Mucosa of descending colon (tissue), 3 donors: ENCODE results near the gene SHMT2. TPM values are rescaled to one million over a fixed set of nuclear protein-coding genes. Genes with fewer than 3 reads are reported as not detected.

Source experiments
- microRNA-seq: library from miRNA; unstranded; fragments of <30 nt; microRNA quantifications from one replicate; pipeline ENCODE4, GENCODE V29; 2019
- total RNA-seq, 3 donors: library from RNA; stranded (reverse); fragmentation: NEBNext Ultra II Directional in 2 of 3; extraction: Animal tissue kit (Norgen Biotek cat#: 25700) in 2 of 3; gene quantifications; one replicate each; pipeline versions ENCODE4 v1.2.1 to v1.2.4, GENCODE V29; 2021 to 2023
- donor health status: DM: no; HTN: no; CAD: no; lungs with moderate emphysema.
- donor health status: DM: no; HTN: no; CAD: no.
- donor health status: DM: no; HTN: yes; CAD: no.

The SHMT2 gene
- total RNA-seq, 3 donors from 2014 or later, result 34.7 to 67.4 (median 40.9) TPM

Small RNA genes within 50 kb of the gene (microRNA-seq; reads per million reads assigned to microRNA genes)
- gene MIR1228, result 1.6 reads per million

Other genes with a start within 250 kb of the SHMT2 start
- gene ZBTB39, start 223.2 kb upstream of the SHMT2 start, total RNA-seq, result 1 to 10 TPM; 3.5 to 8.6 (median 4.6) TPM
- 1 to 10 TPM in 2 of 3 donors, under 1 TPM in 1; 0.81 to 2.0 (median 1.8) TPM for gene TAC3, start 213.2 kb upstream of the SHMT2 start, total RNA-seq
- gene MYO1A, start 179.6 kb upstream of the SHMT2 start, total RNA-seq, result 100 to 1,000 TPM; 167 to 444 (median 219) TPM
- gene NEMP1, start 150.9 kb upstream of the SHMT2 start, total RNA-seq, result 10 to 100 TPM in 2 of 3 donors, 1 to 10 TPM in 1; 6.3 to 16.9 (median 10.2) TPM
- 10 to 100 TPM in 1 of 3 donors, 1 to 10 TPM in 2; 2.6 to 29.3 (median 3.9) TPM for gene NAB2, start 140.6 kb upstream of the SHMT2 start, total RNA-seq
- 100 to 1,000 TPM; 219 to 286 (median 281) TPM for gene STAT6, start 118.3 kb upstream of the SHMT2 start, total RNA-seq
- 100 to 1,000 TPM; 128 to 223 (median 148) TPM for gene LRP1, start 101.2 kb upstream of the SHMT2 start, total RNA-seq
- gene LRP1-AS, start 82.1 kb upstream of the SHMT2 start, total RNA-seq, result not detected
- under 1 TPM in 1 of 3 donors, not detected in 2; 0.25 TPM for gene NXPH4, start 12.9 kb upstream of the SHMT2 start, total RNA-seq
- gene STAC3, start 21.5 kb downstream of the SHMT2 start, total RNA-seq, result 1 to 10 TPM; 2.4 to 4.3 (median 3.3) TPM
- gene R3HDM2, start 201.3 kb downstream of the SHMT2 start, total RNA-seq, result 10 to 100 TPM; 43.9 to 80.8 (median 80.6) TPM
- gene INHBC, start 205.1 kb downstream of the SHMT2 start, total RNA-seq, result not detected
- not detected for gene INHBE, start 225.6 kb downstream of the SHMT2 start, total RNA-seq
- 1 to 10 TPM in 2 of 3 donors, under 1 TPM in 1; 0.46 to 2.0 (median 1.9) TPM for gene GLI1, start 230.1 kb downstream of the SHMT2 start, total RNA-seq